Loucy (cell line): ENCODE data around the gene MACROD2.

ENCODE experiments used
- CTCF ChIP-seq: fragments of 200-600 bp; sonication (generic); conservative IDR thresholded peaks from 2 replicates; pipeline ENCODE4 v1.5.1; 2014; ENCODE audit warnings: mild to moderate bottlenecking, antibody characterized with exemption, low read length
- EZH2phosphoT487 ChIP-seq: fragments of 200-600 bp; IDR thresholded peaks from 2 replicates; pipeline ENCODE4 v1.6.1; 2018; ENCODE audit warnings: antibody characterized with exemption, mild to moderate bottlenecking, moderate library complexity, borderline replicate concordance

GRCh38 chr20:14865731-14866130 is 870.4 kb downstream of the MACROD2 start:
- TF ChIP-seq CTCF (no peak), EZH2phosphoT487 (no peak)
